Fibroblast of lung (primary cell): ENCODE results near the gene MKLN1.

Experiments
- EZH2 ChIP-seq: IDR thresholded peaks from 2 replicates; pipeline ENCODE4 v1.5.1; 2012; ENCODE audit warnings: low read length, control low read depth, mild to moderate bottlenecking; ENCODE audit errors: missing control alignments
- TF ChIP-seq, protein P1 (sequence below), 2 donors: IDR thresholded peaks in 1 of 2; conservative IDR thresholded peaks in 1 of 2; 1 replicate in 1 of 2; 2 replicates in 1 of 2; pipeline ENCODE4 v1.5.1; 2011 to 2012; ENCODE audit warnings: low read length in 2 of 2, control low read depth in 1 of 2, inconsistent platforms in 1 of 2, low read depth in 1 of 2, mild to moderate bottlenecking in 1 of 2

GRCh38 chr7:131533566-131534561 is 206.2 kb downstream of the MKLN1 start:
- TF ChIP-seq, protein P1, sequence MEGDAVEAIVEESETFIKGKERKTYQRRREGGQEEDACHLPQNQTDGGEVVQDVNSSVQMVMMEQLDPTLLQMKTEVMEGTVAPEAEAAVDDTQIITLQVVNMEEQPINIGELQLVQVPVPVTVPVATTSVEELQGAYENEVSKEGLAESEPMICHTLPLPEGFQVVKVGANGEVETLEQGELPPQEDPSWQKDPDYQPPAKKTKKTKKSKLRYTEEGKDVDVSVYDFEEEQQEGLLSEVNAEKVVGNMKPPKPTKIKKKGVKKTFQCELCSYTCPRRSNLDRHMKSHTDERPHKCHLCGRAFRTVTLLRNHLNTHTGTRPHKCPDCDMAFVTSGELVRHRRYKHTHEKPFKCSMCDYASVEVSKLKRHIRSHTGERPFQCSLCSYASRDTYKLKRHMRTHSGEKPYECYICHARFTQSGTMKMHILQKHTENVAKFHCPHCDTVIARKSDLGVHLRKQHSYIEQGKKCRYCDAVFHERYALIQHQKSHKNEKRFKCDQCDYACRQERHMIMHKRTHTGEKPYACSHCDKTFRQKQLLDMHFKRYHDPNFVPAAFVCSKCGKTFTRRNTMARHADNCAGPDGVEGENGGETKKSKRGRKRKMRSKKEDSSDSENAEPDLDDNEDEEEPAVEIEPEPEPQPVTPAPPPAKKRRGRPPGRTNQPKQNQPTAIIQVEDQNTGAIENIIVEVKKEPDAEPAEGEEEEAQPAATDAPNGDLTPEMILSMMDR (conservative IDR thresholded peaks at IDR 0.05 in 1 of 2, IDR thresholded peaks at IDR 0.05 in 1 of 2; ENCODE audit: low read depth in 1 of 2, low read length in 2 of 2): no peak
- no peak for TF ChIP-seq EZH2
